Inflammatory macrophage treated with lipopolysaccharide for 1 hour (primary cell): ENCODE data around the gene KLK13.

ENCODE experiments used
- DNase-seq, 2 donors: peaks; one replicate each; pipeline ENCODE4 v3.0.0-alpha.2; 2020 to 2022

Gene KLK13

DNA sequence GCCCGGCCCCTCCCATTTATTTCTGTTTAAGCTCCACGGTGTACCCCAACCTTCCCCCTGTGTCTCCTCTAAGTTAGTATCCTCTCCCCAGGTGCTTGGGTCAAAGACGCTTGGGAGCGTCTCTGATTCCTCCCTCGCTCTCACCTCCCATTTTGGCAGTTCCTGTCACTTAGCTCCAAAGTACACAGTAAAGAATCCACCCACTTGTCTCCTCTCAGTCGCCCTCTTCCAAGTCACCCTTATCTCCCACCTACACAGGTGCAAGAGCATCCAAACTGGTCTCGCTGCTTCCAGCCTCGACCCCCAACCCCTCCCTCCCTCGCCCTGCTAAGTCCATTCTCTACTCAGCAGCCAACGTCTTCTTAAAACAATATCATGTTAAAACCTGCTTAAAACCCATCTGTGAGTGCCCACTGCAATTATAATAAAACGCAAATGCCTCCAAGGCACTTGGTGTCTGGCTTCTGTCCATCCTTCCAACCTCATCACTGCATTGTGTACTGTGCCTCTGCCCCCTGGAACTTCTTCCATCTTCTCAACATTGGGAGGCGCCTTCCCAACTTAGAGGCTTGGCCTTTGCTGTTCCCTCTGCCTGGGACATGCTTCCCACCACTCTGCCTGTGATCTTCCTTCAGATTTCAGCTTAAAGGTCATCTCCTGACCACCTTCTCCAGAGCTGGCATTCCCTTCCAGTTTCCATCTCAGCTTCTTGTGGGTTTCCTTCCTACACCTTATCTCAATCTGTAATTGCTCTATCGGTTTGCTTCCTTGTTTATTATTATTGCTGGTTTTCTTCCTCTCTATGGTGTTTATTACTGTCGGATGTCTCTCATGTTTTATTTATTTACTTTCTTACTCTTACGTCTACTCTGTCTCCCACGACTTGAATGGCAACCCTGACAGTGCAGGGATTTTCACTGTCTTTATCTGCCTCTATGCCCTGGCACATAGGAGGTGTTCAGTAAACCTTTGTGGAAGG lies 27.3 kb upstream of the KLK13 start:
- no peak for DNase-seq

DNA sequence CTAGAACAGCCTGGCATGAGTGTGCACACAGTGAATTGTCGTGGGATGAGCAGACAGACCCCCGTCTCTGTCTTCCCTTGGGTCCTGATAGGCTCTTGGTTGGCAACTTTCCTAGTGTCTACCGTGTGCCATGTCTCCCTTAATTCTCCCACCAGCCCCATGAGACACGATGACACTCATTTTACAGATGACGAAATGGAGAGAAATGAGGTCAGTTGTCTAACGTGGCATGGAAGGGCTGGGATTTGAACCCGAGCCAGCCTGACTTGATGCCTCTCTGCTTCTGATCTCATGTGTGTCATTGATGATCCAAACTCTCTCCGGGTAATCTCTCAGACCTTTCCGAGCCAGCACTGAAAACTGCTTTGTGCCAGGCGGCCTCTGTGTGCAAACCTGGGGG lies 26.2 kb upstream of the KLK13 start:
- no peak for DNase-seq

DNA sequence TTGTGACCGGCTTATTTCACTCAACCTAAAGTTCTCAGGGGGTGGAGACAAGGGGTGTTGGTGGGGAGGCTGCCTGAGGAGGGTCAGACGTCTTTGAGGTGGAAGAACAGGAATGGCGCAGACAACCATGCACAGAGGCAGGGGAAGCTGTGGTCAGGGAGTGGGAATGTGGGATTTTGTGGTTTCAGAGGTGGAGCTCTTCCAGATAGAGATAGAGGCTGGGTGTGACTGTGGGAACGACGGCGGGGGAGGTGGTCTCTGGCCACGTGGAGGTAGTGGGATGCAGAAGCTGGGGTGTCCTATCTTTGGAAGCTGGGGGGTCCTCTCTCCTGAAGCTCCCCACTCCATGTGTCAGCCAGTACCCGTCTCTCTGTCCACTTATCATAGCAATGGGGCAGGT lies 25.6 kb upstream of the KLK13 start:
- no peak for DNase-seq

DNA sequence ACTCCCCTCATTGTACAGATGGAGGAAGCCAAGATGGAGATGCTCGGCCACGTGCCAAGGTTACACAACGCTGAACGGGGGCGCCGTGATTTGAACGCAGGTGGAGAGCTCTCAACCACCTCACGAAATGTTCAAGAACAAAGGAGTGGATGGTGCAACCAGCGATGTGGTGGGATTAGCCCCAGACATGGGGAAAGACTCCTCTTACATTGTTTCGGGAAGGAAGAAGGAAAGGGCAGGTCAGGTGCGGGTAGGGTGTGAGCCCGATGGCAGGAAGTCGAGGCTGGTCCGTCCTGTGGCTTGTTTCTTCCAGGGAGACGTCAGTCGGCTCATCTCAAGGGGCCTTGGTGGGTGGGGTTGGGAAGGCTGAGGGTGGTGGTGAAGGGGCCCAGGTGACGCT lies 24.9 kb upstream of the KLK13 start:
- DNase-seq, result no peak

DNA sequence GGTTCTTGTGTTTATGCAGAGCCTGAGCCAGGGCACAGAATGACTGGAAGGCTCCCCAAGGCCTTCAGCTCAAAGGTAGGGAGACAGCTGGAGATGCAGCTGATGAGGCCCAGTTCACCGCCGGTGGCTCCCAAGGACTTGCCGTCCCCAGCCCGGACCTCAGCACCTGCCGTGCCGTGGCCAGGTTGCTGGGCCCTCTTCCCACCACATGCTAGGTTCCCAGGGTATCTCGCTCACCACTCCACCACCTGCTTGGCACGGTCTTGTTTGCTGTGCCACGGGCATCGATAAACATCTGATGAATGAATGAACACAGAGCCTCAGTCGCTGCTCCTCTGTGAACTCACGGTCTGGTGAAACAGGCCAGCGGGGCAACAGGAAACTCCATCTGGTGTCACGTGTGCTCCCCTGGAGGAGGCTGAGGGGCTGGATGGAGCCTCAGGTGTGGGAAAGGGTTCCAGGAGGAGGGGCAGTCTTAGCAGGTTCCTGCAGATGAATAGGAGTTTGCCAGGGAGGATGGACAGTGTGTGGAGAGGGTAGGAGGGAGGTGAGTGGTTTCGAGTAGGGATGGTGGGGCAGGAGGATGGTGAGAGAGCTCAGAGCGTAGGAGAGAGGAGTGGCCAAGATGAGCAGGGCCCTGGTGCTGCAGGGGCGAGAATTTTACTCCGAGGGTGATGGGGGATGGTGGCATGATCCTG lies 21.4 kb upstream of the KLK13 start:
- no peak for DNase-seq

DNA sequence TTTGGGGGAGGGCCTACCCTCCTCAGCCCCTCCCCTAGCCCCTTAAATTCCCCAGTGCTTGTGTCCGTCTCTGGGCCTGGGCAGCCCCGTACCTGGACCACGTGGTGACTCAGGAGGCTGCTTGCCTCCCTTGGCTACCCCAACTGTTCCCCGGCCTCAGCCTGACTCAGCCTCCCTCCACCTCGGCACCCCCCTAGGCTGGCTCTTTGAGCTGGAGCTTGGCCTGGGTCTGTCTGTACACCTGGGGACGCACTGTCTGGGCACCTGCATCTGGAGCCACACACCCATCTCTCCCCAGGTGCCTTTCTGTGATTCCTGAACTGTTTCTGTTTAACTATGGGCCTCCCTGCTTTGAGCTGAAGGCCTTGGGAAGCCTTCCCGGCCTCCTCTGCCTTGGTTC lies 19.6 kb upstream of the KLK13 start:
- DNase-seq, result no peak

DNA sequence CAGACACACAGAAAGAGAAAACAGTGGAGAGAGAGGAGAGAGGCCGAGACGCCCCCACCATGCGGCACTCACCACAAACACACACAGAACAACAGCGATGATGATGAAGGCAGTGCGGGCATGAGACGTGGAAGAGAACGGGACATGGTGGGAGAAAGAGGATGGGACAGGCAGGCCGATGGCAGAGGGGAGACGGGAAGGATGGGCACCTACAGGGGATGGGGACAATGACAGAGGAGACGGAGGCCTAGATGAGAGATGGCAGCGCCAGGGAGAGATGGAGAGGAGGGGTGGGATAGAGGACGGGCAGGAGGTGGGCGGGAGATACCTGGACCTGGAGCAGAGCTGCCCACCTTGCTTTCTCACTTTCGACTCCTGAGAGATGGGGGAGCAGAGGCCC lies 18.9 kb upstream of the KLK13 start:
- DNase-seq, result no peak

DNA sequence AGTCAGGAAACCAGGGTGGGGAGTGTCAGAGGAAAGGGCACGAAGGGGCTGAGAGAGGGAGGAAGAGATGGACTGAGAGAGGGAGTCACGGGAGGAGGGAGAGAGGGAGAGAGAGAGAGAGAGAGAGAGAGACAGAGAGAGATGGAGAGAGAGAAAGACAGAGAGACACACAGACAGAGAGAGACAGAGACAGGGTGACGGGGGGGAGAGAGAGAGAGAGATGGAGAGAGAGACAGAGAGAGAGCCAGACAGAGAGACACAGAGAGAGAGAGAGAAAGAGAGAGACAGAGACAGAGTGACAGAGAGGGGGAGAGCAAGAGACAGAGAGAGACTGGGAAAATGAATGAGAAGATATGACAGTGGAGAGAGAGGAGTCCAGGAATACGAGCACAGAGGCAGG lies 18.3 kb upstream of the KLK13 start:
- no peak for DNase-seq

DNA sequence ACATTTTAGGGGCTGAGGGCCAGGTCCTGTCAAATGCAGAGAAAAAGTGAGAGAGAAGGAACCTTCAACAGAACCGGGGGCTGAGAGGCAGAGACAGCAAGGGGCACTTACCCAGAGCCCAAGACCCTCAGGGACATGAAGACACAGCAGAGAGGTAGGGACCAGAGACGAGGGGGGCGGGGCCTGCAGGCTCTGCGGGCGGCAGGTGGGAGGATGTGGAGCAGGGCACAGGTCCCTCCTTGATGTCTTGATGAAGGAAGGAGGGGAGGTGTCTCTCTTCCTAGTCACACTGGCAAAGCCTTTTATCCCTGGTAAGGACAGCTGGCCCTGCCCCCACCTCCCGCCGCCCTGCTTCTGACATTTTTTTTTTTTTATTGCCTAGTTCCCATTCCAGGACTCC lies 17.7 kb upstream of the KLK13 start, which contains the start of gene KLK14:
KLK14 (minus strand) TSS at position 277 of the 400 bp plus-strand sequence; CDS start at position 4, 273 bp downstream.
- DNase-seq, result no peak

DNA sequence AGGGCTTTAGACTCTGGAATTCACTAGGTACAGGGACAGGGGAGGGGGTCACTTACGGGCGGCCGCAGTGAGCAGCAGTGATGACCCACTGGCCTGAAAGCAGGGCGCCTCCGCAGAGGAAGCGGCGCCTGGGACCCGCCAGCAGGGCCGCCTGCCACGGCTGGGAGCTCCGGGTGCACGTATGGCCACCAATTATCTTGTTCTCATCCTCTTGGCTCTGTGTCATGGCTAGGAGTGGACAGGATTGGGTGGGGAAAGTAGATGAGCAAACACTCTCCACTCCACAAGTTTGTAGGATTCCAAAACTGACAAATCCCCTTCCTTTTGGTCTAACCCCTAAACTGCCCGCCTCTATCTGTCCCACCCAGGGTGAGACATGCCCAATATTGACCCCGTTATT lies 16.6 kb upstream of the KLK13 start:
- DNase-seq, result no peak

DNA sequence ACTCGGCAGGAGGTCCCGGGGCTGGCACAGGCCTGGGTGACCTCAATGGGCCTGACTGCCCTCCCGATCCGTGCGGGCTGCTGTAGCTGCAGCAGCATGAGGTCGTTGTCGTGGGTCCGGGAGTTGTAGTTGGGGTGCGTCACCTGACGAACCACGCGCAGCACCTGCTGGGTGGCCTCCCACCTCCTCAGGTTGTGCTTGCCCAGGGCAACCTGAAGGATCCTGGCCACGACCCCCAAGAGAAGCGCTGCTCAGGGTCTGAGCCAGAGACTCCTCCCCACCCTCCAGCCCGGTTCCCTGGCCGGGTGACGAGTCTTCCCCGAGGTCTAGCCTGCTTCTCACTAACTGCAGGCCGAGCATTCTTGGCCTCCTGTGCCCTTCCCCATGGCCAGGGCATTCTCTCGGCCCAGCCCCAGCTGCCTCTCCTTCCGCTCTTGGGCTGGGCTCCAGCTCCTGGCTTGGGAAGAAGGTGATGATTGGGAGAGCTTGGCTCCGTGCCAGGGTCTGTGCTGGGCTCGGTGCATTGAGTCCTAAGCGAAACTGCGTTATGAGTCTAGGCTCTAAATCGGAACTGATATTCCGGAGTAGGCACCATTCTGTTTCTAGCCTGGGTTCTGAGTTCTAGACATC lies 14.7 kb upstream of the KLK13 start:
- DNase-seq, result no peak

DNA sequence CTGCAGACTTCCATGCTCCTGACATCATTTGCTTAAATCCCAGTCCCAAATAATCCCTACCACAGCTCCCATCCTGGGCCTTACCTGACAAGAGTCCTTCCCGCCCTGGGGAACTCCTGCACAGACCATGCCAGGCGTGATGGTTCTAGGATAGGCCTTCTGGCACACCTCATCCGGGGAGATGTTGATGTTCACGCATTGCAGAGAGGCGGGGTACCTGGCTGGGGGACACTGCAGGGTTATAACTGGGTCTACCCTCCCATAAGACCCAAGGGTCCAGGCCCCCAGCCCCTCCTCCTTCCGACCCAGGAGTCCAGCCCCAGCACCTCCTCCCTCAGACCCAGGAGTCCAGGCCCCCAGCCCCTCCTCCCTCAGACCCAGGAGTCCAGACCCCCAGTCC lies 13.8 kb upstream of the KLK13 start:
- DNase-seq, result no peak

DNA sequence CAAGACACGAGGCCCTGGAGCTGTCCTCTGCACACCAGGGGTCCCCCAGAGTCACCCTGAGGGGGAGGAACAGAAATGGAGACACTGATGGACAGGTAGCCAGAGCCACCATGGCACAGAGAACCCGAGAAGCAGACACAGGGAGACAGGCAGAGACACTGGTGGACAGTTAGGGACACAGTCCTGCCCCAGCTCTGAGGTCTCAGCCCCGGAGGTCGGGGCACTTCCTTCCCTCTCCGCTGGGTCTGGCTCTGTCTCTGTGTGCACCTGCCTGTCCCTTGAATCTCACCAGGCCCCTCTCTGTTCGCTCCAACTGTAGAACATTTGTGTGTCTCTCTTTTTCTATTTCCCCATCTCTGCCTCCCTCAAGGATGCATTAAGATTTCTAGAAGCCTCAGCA lies 13.2 kb upstream of the KLK13 start:
- no peak for DNase-seq

DNA sequence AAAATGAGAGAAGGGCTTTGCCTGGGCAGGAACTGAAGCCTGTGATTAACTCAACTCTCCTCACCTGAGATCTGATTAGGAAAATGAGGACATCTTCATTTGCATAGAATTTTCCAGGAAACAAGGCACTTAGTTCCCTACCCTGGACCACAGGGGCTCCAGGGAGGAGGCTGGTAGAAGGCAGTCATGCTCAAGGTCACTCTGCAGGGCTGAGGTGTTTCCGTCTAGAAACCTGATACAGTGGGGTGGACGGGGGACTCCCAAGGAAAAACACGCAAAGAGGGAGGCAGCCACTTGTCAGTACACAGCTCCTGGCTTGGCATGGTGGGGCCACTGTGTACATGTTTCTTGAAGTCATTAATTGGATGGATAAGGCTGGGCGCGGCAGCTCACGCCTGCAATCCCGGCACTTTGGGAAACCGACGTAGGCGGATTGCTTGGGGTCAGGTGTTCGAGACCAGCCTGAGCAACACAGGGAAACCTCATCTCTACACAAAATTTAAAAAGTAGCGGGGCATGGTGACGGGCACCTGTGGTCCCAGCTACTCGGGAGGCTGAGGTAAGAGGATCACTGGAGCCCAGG lies 11.8 kb upstream of the KLK13 start:
- no peak for DNase-seq

DNA sequence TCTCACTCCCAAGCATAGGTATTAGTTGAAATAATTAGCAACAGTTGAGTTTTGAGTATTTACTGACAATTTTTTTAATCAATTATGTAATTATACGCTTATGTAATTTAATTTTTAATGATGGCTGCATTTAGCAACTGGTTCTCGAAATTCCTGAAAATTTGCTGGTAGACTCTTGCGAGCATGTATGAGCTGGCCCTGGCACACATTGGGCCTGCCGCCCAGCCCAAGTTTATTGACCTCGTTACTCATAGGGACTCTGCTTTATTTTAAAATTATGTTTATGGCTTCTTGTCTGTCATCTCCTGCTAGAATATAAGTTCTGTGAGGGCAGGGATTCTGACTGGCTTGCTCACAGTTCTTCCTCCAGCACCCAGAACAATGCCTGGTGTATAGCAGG lies 11.1 kb upstream of the KLK13 start:
- no peak for DNase-seq

DNA sequence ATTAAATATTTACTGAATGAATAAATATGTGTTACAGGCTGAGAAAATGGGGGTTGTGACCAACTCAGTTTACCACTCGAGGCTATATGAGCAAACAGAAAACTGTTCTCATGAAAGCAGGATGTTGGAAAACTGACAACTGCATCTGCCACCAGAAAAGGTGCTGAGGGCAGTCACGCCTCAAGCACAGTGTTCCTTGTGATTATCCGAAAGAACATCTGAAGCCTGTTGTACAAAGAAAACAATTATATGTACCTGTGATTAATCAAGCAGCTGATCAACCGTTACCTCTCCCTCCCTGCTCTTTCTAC lies 6.2 kb upstream of the KLK13 start:
- no peak for DNase-seq

DNA sequence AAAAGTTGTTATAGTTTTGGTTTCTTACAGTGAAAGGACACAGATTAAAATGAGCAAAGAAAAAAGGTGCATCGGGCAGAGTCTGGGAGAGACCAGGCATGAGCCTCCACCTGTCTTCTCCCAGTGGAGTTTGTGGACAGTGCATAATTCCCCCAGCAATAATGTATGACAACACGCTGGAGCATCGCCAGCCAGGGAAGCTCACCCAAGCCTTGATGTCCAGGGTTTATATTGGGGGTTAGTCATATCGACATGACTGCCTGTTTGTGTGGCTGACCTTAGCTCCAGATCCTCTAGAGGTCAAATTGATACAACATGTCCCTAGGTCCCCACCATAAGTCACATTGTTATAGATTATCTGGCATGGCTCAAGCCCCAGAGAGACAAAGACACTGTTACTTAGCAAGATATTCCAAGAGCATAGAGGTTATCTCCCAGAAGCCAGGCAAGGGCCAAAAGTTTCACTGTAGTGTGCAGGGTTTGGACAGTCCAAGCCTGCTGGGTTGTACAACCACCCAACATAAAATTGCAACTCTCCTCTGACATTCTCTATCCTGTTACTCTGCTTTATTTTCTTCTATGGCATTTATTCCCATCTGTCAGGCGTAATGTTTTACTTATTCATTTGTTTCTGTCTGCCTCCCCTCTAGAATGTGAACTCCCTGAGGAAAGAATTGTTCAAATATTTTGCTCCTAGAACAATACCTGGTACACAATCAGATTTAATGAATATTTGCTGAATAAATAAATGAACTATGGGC lies 5.6 kb upstream of the KLK13 start:
- no peak for DNase-seq

DNA sequence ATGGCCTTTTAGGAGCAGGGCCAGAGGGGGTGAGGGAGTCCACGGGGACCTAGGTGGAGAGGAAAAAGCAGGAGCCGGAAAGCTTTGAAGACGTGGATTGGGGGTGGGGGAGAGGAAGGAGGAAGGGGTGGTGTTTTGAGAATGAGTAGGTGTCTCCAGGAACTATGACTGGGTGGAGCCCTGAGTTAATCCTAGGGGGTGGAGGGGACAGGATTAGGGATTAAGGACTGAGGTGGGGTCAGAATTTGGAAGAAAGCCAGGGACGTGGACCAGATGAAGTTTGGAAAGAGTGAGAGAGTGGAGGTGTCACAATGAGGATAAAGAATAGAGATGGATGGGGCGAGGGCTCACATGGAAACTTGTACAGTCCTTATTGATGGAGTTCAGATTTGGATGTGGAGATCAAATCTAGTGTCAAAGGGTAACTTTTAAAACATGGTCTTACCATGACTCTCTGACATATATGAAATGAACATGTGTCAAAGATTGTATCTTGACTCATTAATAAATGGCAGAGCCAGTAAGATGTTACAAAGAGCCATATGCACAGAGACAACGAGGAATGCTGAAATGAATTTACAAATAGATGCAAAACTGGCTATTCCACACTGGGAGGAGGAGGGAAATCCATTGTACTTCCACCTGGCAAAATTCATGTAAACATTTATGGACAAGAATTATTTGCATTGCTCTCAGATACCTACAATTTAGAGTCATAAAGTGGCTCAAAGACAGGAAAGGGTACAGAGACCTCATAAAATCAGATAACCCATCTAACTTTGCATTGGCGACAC lies 1.7 kb upstream of the KLK13 start:
- no peak for DNase-seq

DNA sequence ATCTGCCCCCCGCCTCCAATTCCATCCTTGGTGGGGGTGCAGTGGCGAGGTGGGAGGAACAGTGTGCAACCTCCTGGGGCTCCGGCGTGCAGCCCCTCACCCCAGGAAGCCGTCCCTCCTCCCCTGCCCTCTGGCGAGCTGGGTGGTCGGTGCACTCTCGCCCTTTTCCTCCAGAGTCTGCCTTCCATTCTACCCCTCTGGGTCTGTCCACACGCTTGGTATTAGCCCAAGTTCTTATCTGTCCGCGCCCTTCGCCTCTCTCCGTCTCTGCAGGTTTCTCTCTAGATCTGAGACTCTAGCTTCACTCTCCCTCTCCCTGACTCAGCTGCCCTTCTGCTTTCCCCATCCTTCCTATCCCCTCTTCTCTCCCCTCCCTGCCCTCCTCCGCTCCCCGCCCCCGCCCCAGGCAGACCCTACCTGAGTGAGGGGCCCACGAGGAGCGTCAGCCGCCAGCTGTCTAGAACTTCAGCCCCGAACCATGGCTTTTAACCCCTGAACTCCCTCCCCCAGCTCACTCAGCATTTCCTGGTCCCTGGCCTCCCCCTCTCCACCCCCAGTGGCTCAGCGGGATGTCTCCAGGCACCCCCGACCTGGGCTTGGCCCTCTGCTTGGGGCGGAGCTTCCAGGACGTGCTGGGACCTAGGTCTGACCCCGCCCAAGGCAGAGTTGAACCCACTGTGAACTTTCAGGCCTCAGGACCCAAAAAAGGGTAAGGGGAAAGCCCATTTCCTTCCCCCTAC lies 499 bp upstream of the KLK13 start:
- DNase-seq, result no peak

DNA sequence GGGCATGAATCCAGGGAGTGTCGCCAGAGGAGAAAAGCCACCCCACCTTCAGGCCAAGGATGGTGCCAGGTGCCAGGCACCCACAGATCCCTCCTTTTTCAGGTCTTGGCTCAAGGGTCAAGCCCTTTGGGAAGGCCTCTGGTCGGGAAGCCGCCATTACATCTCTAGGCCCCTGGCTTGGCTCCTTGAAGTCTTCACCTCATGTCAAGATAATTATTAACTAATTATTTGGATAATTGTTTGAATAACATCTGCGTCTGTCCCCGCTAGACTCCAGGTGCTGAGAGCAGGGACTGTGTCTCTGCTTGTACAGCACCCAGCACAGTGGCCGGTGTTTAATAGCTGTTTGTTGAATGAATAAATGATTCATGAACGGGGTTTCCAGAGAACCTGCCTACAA lies 1.2 kb downstream of the KLK13 start:
- no peak for DNase-seq

DNA sequence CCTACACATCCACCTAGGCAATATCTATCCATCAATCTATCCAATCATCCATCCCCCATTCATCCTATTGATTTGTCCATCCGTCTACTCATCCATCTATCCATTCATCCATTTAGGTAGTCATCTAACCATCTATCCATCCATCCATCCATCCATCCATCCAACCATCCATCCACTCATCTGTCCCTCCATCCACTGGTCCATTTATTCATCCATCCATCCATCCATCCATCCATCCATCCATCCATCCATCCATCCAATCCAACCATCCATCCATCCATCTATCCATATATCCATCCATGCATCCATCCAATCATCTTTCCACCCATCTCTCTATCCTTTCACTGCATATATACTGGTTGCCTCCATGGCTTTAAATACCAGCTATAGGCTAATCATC lies 3.9 kb downstream of the KLK13 start:
- no peak for DNase-seq
